Ovary (tissue), 3 donors: ENCODE measurements around the gene ATXN2.

ENCODE experiments used
- EP300 ChIP-seq: sonication (generic); formaldehyde crosslinking; IDR thresholded peaks from one replicate; pipeline ENCODE4 v1.6.1; 2017; ENCODE audit warnings: antibody characterized with exemption
- POLR2A ChIP-seq: fragments of 450-650 bp; IDR thresholded peaks from one replicate; pipeline ENCODE4 v1.6.1; 2017; ENCODE audit warnings: antibody characterized with exemption, mild to moderate bottlenecking, moderate library complexity
- TF ChIP-seq, protein P1 (sequence below), 3 donors: fragments of 450-650 bp in 2 of 3; fragments of 200-600 bp in 1 of 3; IDR thresholded peaks; one replicate each; pipeline versions ENCODE4 v1.5.1 to v1.8.0; 2016 to 2022; ENCODE audit warnings: antibody characterized with exemption in 3 of 3, mild to moderate bottlenecking in 1 of 3
- donor health status: DM: no; HTN: no; CAD: no.

DNA sequence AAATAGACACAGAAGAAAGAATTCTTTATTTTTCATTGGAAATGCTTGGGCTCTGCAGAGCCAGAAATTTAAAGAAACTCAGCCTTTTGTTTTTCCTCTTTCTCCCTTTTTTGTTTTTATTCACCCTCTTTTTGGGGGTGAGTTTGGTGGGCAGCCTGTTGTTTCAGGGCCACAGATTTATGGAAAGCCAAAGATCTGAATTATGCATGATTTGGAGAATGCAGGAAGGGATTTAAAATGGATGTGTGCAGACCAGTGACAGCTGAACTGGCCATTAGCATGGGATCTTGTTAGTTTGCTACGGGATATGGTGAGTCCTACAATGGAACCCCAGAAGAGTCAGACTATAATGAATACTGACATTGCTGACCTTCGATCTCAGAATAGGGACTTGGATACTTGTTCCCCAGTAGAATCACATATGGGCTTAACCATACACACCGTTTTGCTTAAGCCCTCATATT, 7.7 kb upstream of the ATXN2 start:
- TF ChIP-seq, protein P1, sequence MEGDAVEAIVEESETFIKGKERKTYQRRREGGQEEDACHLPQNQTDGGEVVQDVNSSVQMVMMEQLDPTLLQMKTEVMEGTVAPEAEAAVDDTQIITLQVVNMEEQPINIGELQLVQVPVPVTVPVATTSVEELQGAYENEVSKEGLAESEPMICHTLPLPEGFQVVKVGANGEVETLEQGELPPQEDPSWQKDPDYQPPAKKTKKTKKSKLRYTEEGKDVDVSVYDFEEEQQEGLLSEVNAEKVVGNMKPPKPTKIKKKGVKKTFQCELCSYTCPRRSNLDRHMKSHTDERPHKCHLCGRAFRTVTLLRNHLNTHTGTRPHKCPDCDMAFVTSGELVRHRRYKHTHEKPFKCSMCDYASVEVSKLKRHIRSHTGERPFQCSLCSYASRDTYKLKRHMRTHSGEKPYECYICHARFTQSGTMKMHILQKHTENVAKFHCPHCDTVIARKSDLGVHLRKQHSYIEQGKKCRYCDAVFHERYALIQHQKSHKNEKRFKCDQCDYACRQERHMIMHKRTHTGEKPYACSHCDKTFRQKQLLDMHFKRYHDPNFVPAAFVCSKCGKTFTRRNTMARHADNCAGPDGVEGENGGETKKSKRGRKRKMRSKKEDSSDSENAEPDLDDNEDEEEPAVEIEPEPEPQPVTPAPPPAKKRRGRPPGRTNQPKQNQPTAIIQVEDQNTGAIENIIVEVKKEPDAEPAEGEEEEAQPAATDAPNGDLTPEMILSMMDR (IDR thresholded peaks at IDR 0.05) = no peak
- TF ChIP-seq POLR2A (no peak), EP300 (no peak)
